GM12878 (cell line): ENCODE data around the gene ATP6V0E1.

Source experiments
- DPF2 ChIP-seq: fragments of 450-650 bp; IDR thresholded peaks from 2 replicates; pipeline ENCODE4 v1.6.1; 2017; ENCODE audit warnings: mild to moderate bottlenecking
- EP300 ChIP-seq, 2 experiments: fragments of 150-350 bp in 1 of 2; IDR thresholded peaks; 2 replicates each; pipeline ENCODE4 v1.6.1; 2011 to 2012; ENCODE audit warnings: low read depth in 2 of 2, low read length in 2 of 2, borderline replicate concordance in 1 of 2, improper control_type of control experiment in 1 of 2, inconsistent platforms in 1 of 2; ENCODE audit not compliant: control insufficient read depth in 1 of 2
- ETV6 ChIP-seq, 2 experiments: fragments of 450-650 bp in 1 of 2; IDR thresholded peaks in 1 of 2; conservative IDR thresholded peaks in 1 of 2; 2 replicates each; pipeline ENCODE4 v1.6.1; 2014; ENCODE audit warnings: antibody characterized with exemption in 1 of 2, borderline replicate concordance in 1 of 2, low read depth in 1 of 2, mild to moderate bottlenecking in 1 of 2, moderate library complexity in 1 of 2
- MYB ChIP-seq: fragments of 150-350 bp; IDR thresholded peaks from 2 replicates; pipeline ENCODE4 v1.6.1; 2014; ENCODE audit warnings: mild to moderate bottlenecking, low read depth, low read length, borderline replicate concordance
- MYC ChIP-seq: IDR thresholded peaks from 2 replicates; pipeline ENCODE4 v1.6.1; 2011; ENCODE audit warnings: mild to moderate bottlenecking, low read length, moderate library complexity, inconsistent platforms; ENCODE audit not compliant: insufficient read depth, insufficient replicate concordance, insufficient read length, severe bottlenecking
- RAD21 ChIP-seq: IDR thresholded peaks from 2 replicates; pipeline ENCODE4 v1.6.1; 2011; ENCODE audit warnings: mild to moderate bottlenecking, low read depth, low read length, moderate library complexity; ENCODE audit not compliant: insufficient read depth
- SPI1 ChIP-seq: IDR thresholded peaks from 2 replicates; pipeline ENCODE4 v1.6.1; 2011; ENCODE audit warnings: low read depth, mild to moderate bottlenecking, low read length, moderate library complexity, borderline replicate concordance; ENCODE audit not compliant: insufficient read depth
- SREBF2 ChIP-seq: IDR thresholded peaks from 2 replicates; pipeline ENCODE4 v1.6.1; 2012; ENCODE audit warnings: mild to moderate bottlenecking, low read length
- ZNF274 ChIP-seq: IDR thresholded peaks from one replicate; pipeline ENCODE4 v1.8.0; 2011; ENCODE audit not compliant: insufficient read length, insufficient read depth
- ZZZ3 ChIP-seq: IDR thresholded peaks from 2 replicates; pipeline ENCODE4 v1.6.1; 2011; ENCODE audit warnings: low read depth; ENCODE audit not compliant: control insufficient read depth, insufficient read length
- TF ChIP-seq, protein P1 (sequence below): IDR thresholded peaks from 2 replicates; pipeline ENCODE4 v1.6.1; 2011; ENCODE audit warnings: low read depth, mild to moderate bottlenecking, low read length, moderate library complexity, borderline replicate concordance; ENCODE audit errors: extremely low read depth
- TF ChIP-seq, protein P2 (sequence below), 3 experiments: IDR thresholded peaks in 2 of 3; conservative IDR thresholded peaks in 1 of 3; 2 replicates each; pipeline ENCODE4 v1.5.1; 2011; ENCODE audit warnings: low read depth in 3 of 3, low read length in 3 of 3, mild to moderate bottlenecking in 3 of 3, control low read depth in 2 of 3, moderate library complexity in 2 of 3, inconsistent platforms in 1 of 3, mixed read lengths in 1 of 3; ENCODE audit not compliant: control insufficient read depth in 2 of 3, insufficient read depth in 1 of 3; ENCODE audit errors: extremely low read depth in 1 of 3

DNA sequence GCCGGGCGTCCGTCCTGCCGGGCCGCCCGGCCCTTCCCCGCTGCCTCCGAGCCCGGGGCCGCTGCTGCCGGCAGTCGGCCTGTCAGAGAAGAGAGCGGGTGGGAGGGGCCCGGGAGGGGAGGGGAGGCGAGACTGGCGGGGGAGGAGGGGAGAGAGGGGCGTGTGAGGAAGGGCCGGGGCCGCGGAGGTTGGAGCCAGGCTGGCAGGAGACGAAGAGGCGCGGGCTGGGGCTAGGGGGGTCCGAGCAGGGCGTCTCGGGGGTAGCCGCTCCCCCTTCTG, 73.2 kb downstream of the ATP6V0E1 start:
- TF ChIP-seq SREBF2 (no peak), ZZZ3 (no peak), ZNF274 (no peak), RAD21 (no peak), DPF2 (no peak), ETV6 (conservative IDR thresholded peaks at IDR 0.05 in 1 of 2, IDR thresholded peaks at IDR 0.05 in 1 of 2; ENCODE audit: borderline replicate concordance in 1 of 2, low read depth in 1 of 2) (no peak), MYC (no peak), SPI1 (no peak), MYB (no peak), EP300 (IDR thresholded peaks at IDR 0.05; ENCODE audit: borderline replicate concordance in 1 of 2, control insufficient read depth in 1 of 2, low read depth in 2 of 2, low read length in 2 of 2) (no peak)
- TF ChIP-seq, protein P1, sequence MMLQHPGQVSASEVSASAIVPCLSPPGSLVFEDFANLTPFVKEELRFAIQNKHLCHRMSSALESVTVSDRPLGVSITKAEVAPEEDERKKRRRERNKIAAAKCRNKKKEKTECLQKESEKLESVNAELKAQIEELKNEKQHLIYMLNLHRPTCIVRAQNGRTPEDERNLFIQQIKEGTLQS, result no peak
- TF ChIP-seq, protein P2, sequence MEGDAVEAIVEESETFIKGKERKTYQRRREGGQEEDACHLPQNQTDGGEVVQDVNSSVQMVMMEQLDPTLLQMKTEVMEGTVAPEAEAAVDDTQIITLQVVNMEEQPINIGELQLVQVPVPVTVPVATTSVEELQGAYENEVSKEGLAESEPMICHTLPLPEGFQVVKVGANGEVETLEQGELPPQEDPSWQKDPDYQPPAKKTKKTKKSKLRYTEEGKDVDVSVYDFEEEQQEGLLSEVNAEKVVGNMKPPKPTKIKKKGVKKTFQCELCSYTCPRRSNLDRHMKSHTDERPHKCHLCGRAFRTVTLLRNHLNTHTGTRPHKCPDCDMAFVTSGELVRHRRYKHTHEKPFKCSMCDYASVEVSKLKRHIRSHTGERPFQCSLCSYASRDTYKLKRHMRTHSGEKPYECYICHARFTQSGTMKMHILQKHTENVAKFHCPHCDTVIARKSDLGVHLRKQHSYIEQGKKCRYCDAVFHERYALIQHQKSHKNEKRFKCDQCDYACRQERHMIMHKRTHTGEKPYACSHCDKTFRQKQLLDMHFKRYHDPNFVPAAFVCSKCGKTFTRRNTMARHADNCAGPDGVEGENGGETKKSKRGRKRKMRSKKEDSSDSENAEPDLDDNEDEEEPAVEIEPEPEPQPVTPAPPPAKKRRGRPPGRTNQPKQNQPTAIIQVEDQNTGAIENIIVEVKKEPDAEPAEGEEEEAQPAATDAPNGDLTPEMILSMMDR (IDR thresholded peaks at IDR 0.05 in 2 of 3, conservative IDR thresholded peaks at IDR 0.05 in 1 of 3; ENCODE audit: control insufficient read depth in 2 of 3, extremely low read depth in 1 of 3, insufficient read depth in 1 of 3, low read depth in 3 of 3, low read length in 3 of 3), result no peak
